Neural crest cell (in vitro differentiated cells): Measurements from ENCODE around the gene GDF9. TPM values are rescaled to one million over a fixed set of nuclear protein-coding genes. Genes with fewer than 3 reads are reported as not detected.

Source experiments
- DNase-seq: peaks from one replicate; pipeline ENCODE4 v3.0.0; 2021; ENCODE audit warnings: low read depth, mixed read lengths, low spot score
- H3K27ac Mint-ChIP-seq: one replicate; pipeline ENCODE4 v1.8.0; 2021; ENCODE audit warnings: mild to moderate bottlenecking, mixed read lengths; ENCODE audit not compliant: unreplicated experiment
- H3K27me3 Mint-ChIP-seq: 2 replicates; pipeline ENCODE4 v1.8.0; 2021; ENCODE audit warnings: low read depth, mild to moderate bottlenecking, mixed read lengths
- H3K36me3 Mint-ChIP-seq: 2 replicates; pipeline ENCODE4 v1.8.0; 2021; ENCODE audit warnings: low read depth, mild to moderate bottlenecking, mixed read lengths
- H3K4me1 Mint-ChIP-seq: 2 replicates; pipeline ENCODE4 v1.8.0; 2021; ENCODE audit warnings: mixed read lengths
- H3K4me3 Mint-ChIP-seq: one replicate; pipeline ENCODE4 v1.8.0; 2021; ENCODE audit warnings: mild to moderate bottlenecking, mixed read lengths
- H3K9me3 Mint-ChIP-seq: 2 replicates; pipeline ENCODE4 v1.8.0; 2021; ENCODE audit warnings: mixed read lengths
- CTCF ChIP-seq: fragments of 200-600 bp; sonication (generic); conservative IDR thresholded peaks from 2 replicates; pipeline ENCODE4 v1.5.0; 2021; ENCODE audit warnings: antibody characterized with exemption, mild to moderate bottlenecking
- total RNA-seq: library from RNA; stranded (reverse); gene quantifications from 2 replicates; pipeline ENCODE4 v1.2.1, GENCODE V29; 2021

Gene GDF9
- total RNA-seq, 1 donor from 2014 or later: 0.49 TPM

DNA sequence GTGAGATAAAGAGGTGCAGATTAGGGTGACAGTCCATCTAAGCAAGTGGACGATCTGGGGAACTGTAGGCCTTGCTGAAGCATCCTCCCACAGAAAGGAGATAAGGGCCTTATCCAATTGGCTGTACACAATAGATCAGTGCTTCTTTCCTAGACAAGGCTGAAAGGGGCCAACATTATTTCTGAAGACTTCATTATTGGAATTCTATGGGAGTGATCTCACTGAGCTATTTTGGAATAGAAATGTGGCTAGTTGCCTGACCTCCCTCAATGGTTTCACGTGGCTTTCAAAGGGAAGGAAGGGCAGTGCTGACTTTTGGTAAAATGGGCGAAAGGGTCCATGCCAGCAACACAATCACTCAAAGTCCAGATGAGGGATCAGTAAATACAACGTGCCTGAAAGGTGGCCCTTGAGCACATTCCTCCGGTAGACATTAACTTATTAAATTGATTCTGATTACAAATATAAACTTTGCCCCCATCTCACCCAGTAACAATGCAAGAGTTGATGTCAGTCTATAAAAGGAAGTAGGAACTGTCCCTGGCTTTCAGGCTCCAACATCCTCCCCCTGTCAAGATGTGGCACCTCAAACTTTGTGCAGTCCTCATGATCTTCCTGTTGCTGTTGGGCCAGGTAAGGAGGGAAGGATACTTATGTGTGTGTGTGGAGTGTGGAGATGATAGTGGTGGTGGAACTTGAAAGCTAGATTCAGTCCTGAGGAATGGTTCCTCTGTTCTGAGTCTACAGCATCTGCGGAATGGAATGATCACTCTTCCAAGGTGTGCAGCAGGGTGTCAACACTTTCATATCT lies 7.1 kb upstream of the GDF9 start, which contains the start of gene LEAP2:
Gene LEAP2 (plus strand): TSS at position 550 of the 811 bp plus-strand sequence. CDS start 27 bp downstream, at position 577.
- TF ChIP-seq CTCF: no peak
- H3K27ac Mint-ChIP-seq: no peak within 1 kb of the TSS
- no peak for DNase-seq

GRCh38 chr5:132872788-132873118 lies 6.5 kb upstream of the GDF9 start:
- no peak overlapping the region for H3K27ac Mint-ChIP-seq
- no peak for DNase-seq
- no peak overlapping the region for H3K4me3 Mint-ChIP-seq
- no peaks in the 10 kb centered on the region for H3K9me3 Mint-ChIP-seq
- no peaks in the 10 kb centered on the region for H3K27me3 Mint-ChIP-seq
- H3K4me1 Mint-ChIP-seq: peaks cover 7% of the 10 kb centered on the region
- H3K36me3 Mint-ChIP-seq: peaks cover 13% of the 10 kb centered on the region
- no peak for TF ChIP-seq CTCF

More for the DNA sequence above, 7.1 kb upstream of the GDF9 start, which contains the start of gene LEAP2:
- peak within 1 kb of the TSS; percentile 4 for H3K4me3 Mint-ChIP-seq
- H3K4me1 Mint-ChIP-seq: peaks cover 6% of the 10 kb centered on the region
- H3K9me3 Mint-ChIP-seq: no peaks in the 10 kb centered on the region
- H3K27me3 Mint-ChIP-seq: no peaks in the 10 kb centered on the region
- H3K36me3 Mint-ChIP-seq: peaks cover 13% of the 10 kb centered on the region

GRCh38 chr5:132871459-132872284 lies 5.4 kb upstream of the GDF9 start:
- no peak overlapping the region for H3K27ac Mint-ChIP-seq
- no peaks in the 10 kb centered on the region for H3K9me3 Mint-ChIP-seq

DNA sequence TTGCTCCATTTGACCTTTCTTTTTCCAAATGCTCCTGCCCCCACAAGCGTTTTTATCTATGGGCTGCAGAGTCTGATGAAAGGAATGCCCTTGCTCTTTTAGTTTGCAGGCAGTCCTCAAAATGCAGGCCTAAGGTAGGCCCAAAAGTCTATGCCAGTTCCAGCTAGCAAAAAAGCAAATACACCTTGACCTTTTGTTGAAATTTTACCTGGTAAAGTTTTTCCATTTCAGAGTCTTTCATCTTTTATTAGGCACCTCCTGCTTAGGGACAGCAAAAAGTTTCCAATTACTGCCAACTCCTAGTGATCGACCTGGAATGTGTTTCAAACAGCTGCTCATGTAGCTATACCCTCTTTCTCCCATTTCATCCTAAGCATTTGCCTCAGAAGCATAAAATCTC lies 4.5 kb upstream of the GDF9 start:
- no peak for TF ChIP-seq CTCF
- H3K4me1 Mint-ChIP-seq: peaks cover 24% of the 10 kb centered on the region
- DNase-seq: no peak
- peaks cover 16% of the 10 kb centered on the region for H3K36me3 Mint-ChIP-seq
- no peaks in the 10 kb centered on the region for H3K9me3 Mint-ChIP-seq
- no peak overlapping the region for H3K27ac Mint-ChIP-seq
- H3K27me3 Mint-ChIP-seq: peaks cover 4% of the 10 kb centered on the region
- peak overlapping the region; percentile 78 for H3K4me3 Mint-ChIP-seq

More at GRCh38 chr5:132871459-132872284, 5.4 kb upstream of the GDF9 start:
- no peak for DNase-seq
- H3K36me3 Mint-ChIP-seq: peaks cover 13% of the 10 kb centered on the region
- peaks cover 15% of the 10 kb centered on the region for H3K4me1 Mint-ChIP-seq
- no peaks in the 10 kb centered on the region for H3K27me3 Mint-ChIP-seq
- no peak overlapping the region for H3K4me3 Mint-ChIP-seq
- no peak for TF ChIP-seq CTCF

DNA sequence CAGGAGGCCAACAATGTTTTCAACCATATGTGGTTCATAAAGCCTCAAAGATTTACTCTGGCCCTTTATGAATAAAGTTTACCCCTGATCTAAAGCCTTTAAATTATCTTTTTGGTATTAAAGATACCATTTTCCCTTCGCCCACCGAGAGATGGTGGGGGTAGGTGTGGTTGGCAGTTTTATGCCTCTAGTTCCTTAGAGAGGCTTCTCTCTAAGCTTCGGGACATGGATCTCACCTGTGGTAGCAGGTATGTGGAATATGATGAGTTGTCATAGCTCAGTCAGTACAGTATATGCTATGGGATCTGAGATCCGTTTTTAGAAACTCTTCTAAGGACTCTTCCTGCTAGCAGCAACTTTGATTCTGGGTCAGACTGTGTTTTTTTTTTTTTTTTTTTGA lies 2.5 kb upstream of the GDF9 start:
- H3K27ac Mint-ChIP-seq: no peak overlapping the region
- peak overlapping the region; percentile 100 for H3K4me3 Mint-ChIP-seq
- peaks cover 4% of the 10 kb centered on the region for H3K27me3 Mint-ChIP-seq
- H3K9me3 Mint-ChIP-seq: no peaks in the 10 kb centered on the region
- peaks cover 16% of the 10 kb centered on the region for H3K36me3 Mint-ChIP-seq
- no peak for DNase-seq
- no peak for TF ChIP-seq CTCF
- H3K4me1 Mint-ChIP-seq: peaks cover 30% of the 10 kb centered on the region
